Keratinocyte (primary cell): Measurements from ENCODE around the gene CCDC122.

Experiments used
- EZH2 ChIP-seq: IDR thresholded peaks from one replicate; pipeline ENCODE4 v1.6.1; 2012; ENCODE audit warnings: inconsistent platforms, mild to moderate bottlenecking, low read length, moderate library complexity
- TF ChIP-seq, protein P1 (sequence below), 3 experiments: IDR thresholded peaks in 1 of 3; conservative IDR thresholded peaks in 1 of 3; optimal IDR thresholded peaks in 1 of 3; 2 replicates in 2 of 3; 3 replicates in 1 of 3; pipeline versions ENCODE3 to v1.5.1; 2011; ENCODE audit warnings: low read length in 3 of 3, mild to moderate bottlenecking in 3 of 3, moderate library complexity in 2 of 3, control low read depth in 1 of 3, inconsistent platforms in 1 of 3; ENCODE audit not compliant: insufficient read depth in 2 of 3; ENCODE audit errors: extremely low read depth in 1 of 3

DNA sequence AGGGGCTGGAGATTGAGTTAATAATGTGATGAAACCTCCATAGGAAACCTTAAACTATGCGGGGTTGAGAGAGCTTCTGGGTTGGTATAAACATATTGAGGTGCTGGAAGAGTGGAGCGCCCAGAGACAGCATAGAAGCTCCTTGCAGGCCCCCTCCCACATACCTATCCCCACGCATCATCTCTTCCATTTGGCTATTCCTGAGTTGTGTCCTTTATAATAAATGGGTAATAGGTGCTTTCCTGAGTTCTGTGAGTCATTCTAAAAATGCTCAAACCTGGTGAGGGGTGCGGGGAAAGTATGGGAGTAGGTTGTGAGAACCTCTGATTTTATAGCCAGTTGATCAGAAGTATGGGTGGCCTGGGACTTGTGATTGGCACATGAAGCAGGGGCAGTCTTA is 14.6 kb downstream of the CCDC122 start:
- TF ChIP-seq, protein P1, sequence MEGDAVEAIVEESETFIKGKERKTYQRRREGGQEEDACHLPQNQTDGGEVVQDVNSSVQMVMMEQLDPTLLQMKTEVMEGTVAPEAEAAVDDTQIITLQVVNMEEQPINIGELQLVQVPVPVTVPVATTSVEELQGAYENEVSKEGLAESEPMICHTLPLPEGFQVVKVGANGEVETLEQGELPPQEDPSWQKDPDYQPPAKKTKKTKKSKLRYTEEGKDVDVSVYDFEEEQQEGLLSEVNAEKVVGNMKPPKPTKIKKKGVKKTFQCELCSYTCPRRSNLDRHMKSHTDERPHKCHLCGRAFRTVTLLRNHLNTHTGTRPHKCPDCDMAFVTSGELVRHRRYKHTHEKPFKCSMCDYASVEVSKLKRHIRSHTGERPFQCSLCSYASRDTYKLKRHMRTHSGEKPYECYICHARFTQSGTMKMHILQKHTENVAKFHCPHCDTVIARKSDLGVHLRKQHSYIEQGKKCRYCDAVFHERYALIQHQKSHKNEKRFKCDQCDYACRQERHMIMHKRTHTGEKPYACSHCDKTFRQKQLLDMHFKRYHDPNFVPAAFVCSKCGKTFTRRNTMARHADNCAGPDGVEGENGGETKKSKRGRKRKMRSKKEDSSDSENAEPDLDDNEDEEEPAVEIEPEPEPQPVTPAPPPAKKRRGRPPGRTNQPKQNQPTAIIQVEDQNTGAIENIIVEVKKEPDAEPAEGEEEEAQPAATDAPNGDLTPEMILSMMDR (optimal IDR thresholded peaks at IDR 0.05 in 1 of 3, IDR thresholded peaks at IDR 0.05 in 1 of 3, conservative IDR thresholded peaks at IDR 0.05 in 1 of 3; ENCODE audit: extremely low read depth in 1 of 3, insufficient read depth in 2 of 3, low read length in 3 of 3) = no peak
- TF ChIP-seq EZH2 = no peak
